NCI-H82 treated with DMSO at 0.1 percent for 48 hours (cell line): Measurements from ENCODE around the gene AP1G2.
"Not testable (repeated sequence)": the region's sequence is repeated elsewhere in the genome, so short reads cannot be mapped to it uniquely, and the experiment has no call there.

Experiments
- DNase-seq: peaks from one replicate; lab custom pipeline; 2025; ENCODE audit not compliant: unreplicated experiment; lab: John Stamatoyannopoulos, UW

Gene AP1G2, protein sequence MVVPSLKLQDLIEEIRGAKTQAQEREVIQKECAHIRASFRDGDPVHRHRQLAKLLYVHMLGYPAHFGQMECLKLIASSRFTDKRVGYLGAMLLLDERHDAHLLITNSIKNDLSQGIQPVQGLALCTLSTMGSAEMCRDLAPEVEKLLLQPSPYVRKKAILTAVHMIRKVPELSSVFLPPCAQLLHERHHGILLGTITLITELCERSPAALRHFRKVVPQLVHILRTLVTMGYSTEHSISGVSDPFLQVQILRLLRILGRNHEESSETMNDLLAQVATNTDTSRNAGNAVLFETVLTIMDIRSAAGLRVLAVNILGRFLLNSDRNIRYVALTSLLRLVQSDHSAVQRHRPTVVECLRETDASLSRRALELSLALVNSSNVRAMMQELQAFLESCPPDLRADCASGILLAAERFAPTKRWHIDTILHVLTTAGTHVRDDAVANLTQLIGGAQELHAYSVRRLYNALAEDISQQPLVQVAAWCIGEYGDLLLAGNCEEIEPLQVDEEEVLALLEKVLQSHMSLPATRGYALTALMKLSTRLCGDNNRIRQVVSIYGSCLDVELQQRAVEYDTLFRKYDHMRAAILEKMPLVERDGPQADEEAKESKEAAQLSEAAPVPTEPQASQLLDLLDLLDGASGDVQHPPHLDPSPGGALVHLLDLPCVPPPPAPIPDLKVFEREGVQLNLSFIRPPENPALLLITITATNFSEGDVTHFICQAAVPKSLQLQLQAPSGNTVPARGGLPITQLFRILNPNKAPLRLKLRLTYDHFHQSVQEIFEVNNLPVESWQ

DNA sequence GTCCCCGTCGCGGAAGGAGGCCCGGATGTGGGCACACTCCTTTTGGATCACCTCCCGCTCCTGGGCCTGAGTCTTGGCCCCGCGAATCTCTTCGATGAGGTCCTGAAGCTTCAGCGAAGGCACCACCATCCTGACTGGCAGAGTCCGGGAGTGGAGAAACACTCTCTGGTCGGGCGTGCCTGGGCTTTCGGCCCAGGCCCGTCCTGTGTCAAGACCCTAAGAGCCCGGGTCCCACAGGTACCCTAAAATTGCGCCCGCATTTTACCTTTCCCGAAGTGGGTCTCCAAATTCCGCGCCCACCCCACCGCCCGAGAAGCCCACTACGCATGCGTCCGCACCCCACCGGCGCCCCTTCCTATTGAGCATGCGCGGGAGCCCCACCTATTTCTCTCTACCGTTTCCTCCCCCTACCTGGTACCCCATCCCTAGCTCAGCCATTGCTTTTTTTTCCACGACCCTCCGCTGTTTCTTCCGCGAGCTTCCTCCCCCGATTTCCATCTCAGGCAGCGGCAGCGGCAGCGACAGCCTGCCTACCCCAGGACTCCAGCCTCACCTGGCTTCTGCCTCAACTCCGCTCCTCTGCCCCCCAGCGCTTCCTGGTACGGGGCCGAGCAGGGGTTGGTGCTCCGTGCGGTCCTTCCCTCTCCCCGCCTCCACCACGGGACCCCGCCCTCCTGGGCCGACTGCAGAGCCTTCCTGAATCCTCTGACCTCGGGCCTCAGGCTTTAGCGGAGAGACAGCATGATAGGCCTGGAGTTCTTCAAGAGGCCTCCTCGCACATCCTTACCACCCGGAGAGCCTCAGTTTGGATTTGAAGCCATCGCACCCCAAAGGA is at the start of gene AP1G2:
Gene AP1G2 (minus strand): TSS at position 606 of the 835 bp plus-strand sequence. CDS start 477 bp downstream, at position 129.
- peak; percentile 66 for DNase-seq

DNA sequence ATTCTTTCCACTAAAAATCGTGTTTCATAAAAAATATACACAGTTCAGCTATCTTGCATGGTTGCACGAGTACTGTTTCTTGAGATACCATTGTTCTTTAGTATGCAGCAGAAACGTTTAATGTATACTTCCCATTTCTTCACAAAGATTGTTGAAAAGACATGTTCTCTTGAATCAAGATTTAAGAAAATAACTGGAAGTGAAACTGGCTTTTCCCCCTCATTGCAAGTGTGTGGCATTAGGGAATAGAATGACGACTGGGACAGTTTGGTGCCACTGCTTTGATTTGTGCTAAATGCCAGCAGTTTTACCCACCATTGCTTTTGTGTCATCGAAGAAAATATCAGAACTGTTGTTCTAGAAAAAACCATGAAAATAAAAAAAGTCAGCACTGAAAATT is 48.3 kb upstream of the AP1G2 start:
- no peak for DNase-seq

DNA sequence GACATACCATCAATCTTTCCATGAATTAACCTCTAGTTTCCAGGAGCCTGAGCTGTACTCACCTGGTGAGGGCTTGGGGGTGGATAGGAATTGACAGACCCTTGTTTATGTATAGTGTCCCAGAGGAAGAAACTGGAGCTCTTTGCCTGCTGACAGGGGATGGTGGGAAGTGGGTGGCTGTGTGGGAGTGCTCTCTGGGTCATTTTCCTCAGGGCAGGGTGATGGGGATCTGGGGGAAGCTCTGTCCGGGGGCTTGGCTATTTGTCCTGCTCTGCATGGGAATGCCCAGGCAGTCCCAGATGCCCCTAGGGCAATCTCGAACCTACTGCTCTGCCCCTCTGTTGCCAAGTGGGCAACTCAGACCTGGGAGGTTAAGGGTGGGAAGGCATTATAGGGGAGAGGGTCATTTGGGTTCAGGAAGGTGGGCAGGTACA is 46.8 kb upstream of the AP1G2 start:
- no peak for DNase-seq

DNA sequence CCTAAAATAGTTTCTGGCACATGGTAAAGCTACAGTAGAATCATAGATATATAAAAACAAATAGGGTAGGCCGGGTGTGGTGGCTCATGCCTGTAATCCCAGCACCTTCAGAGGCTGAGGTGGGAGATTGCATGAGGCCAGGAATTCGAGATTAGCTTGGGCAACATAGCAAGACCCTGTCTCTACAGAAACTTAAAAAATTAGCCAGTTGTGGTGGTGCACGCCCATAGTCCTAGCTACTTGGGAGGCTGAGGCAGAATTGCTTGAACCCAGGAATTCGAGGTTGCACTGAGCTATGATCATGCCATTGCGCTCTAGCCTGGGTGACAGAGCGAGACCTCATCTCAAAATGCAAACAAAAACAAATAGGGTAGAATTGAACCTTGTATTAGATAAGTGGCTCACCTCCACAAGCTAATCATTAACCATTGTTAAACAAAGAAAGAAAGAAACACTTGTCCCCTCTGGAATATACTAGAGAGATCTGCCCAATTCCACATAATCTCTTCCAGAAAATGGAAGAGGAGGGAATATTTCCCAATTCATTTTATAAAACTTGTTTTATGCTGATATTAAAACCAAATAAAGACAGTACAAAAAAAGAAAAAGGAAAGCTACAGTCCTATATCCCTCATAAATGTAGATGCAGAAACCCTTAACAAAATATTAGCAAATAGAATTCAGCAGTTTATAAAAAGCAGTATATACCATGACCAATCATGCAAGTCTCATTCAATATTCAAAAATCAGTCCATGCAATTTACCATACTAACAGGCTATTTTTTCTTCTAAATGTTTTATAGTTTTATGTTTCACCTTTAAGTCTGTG is 45.9 kb upstream of the AP1G2 start:
- no peak for DNase-seq

DNA sequence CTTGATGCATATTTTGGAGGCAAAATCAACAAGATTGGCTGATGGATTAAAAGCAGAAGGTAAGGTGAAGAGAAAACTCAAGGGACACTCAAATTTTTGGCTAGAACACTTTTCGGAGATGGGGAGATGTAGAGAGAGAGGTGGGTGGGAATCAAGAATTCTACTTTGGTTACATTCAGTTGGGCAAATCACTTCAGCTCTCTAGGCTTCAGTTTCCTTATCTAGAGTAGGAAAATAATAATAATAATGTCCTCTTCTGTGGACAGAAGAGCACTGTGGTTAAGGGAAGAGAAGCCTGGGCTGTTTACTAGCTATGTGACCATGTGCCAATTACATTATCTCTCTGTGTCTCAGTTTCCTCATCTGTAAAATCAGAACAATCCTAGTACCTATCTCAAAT is 45.2 kb upstream of the AP1G2 start:
- DNase-seq, result no peak

DNA sequence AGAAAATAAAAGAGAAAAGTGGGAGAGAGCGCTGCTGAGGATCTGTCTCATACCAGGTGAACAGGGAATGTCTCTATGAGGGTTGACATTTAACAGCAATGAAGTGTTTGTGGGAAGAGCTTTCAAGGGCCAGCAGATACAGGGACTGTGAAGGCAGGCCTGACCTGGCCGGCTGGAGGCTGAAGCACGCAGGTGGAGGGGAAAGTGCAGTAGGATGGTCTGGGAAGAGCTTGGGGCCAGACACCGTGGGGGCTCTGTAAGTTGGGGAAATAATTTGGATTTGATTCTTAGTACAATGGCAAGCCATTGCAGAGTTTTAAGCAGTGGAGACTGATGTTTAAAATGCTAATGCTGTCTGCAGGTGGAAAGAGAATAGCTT is 44.8 kb upstream of the AP1G2 start:
- no peak for DNase-seq

DNA sequence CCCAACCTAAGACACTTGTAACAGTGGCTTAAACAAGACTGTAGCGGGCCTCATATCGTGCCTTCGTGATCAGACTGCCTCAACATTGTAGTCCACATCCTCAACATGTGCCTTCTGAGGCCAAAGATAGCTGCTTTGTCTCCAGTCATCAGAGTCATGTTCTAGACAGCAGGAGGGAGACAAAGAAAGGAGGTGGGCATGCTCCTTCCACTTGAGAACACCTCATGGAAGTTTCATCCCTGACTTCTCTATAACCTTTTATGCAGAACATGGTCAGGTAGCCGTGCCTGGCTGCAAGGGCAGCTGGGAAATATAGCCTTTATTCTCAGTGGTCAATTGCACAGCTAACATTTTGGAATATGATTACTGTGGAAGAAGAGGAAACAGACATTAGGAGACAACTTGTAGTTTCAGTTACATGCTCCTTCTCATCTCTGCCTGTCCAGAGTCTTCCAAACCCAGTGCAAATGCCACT is 43.3 kb upstream of the AP1G2 start:
- DNase-seq, result no peak

DNA sequence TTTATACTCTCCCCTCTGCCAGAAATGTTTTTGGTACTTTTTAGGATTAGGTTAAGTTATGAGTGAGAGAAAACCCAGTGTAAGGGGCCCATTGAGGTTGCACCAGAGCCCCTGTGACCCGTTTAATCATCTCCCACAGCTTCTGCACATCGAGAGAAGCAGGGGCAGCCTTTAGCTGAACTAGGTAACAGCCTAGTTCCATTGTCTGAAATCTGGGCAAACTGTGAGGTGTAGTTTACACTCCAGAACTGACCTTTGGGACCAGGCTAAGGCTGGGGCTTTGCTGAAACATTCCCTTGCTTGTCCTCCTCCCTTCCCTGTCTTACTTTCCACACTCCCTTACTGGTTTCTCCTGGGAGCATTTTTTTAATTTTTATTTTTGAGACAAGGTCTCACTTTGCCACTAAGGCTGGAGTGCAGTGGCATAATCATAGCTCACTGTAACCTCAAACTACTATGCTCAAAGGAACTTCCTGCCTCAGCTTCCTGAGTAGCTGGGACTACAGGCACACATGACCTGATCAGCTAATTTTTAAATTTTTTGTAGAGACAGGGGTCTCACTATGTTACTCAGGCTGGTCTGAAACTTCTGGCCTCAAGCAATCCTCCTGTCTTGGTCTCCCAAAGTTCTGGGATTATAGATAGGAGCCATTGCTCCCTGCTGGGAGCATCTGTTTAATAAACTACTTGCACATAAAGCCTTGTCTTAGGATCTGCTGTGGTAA is 42.7 kb upstream of the AP1G2 start:
- DNase-seq, result no peak

DNA sequence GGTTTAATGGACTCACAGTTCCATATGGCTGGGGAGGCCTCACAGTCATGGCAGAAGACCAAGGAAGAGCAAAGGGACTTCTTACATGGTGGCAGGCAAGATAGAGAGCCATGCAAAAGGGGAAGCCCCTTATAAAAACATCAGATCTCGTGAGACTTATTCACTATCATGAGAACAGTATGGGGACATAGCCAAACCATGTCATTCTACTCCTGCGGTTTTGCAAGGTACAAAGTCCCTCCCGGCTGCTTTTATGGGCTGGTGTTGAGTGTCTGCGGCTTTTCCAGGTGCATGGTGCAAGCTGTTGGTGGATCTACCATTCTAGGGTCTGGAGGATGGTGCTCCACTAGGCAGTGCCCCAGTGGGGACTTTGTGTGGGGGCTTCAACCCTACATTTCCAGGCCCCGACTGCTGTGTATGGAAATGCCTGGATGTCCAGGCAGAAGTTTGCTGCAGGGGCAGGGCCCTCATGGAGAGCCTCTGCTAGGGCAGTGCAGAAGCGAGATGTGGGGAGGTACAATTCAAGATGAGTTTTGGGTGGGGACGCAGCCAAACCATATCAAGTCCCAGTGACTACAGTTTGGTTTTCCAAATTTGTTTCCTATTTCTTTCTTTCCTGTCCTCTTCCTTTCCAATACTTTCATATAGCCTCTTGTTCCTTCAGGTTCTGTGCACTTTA is 42.0 kb upstream of the AP1G2 start:
- DNase-seq, result not testable (repeated sequence)

DNA sequence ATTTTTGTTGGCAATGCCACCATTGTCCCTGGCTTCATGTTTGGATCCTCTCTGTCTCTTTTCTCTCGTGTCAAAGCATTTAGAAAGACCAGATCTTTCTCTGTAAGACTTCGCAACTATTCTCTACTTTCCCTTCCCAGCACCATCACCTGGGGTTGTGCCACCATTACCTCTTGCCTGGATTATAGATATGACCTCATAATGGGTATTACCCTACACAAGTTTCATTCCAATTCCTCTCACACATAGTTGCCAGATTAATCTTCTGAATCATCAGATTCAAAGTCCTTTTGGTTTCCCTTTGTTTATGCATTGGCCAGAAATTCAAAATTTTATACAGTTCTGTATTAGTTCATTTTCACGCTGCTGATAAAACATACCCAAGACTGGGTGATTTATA is 41.4 kb upstream of the AP1G2 start:
- DNase-seq, result no peak

DNA sequence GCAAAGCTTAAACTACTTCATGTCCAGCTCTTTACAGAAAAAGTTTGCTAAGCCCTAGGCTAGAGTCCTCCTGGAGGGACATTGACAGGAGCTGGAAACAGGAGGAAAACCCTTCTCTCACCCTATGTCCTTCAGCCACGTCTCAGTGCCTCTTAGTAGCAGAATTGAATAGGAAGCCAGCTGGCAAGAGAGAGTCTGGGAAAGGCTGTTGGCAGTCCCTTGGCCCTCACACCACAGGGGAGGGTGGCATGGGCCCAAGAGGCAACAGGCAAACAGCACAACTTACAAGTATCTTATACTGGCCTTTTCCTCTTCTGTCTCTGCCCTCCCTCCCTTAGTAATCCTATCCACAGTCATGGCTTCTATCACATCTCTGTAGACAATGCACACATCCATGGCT is 40.9 kb upstream of the AP1G2 start:
- no peak for DNase-seq

DNA sequence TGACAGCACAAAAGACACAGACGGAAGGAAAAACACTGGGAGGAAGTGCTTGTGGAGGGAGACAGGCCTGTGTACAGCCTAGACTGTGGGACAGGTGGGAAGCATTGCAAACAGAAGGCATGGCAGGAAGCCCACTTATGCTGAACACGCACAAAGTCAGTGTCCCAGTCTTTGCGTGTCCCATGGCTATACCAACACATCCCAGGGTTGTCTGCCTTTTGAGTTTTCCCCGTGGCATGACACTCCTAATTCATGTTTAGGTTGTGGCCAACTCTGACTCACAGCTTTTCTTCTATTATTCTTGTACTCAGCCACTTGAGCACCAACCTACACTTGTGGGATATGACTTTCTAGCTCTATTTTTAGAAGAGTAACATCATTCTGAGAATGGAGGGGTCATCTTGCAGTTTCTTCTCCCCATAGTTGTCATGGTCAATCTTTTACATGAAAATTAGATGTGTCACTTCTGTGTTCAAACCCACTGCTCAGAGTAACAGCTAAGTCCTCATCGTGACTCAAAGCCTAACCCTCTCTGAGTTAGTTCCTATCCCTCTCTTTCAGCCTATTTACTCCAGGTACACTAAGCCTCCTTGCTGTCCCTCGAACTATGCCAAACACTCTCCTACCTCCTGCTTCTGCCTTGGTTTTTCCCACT is 38.5 kb upstream of the AP1G2 start:
- no peak for DNase-seq

DNA sequence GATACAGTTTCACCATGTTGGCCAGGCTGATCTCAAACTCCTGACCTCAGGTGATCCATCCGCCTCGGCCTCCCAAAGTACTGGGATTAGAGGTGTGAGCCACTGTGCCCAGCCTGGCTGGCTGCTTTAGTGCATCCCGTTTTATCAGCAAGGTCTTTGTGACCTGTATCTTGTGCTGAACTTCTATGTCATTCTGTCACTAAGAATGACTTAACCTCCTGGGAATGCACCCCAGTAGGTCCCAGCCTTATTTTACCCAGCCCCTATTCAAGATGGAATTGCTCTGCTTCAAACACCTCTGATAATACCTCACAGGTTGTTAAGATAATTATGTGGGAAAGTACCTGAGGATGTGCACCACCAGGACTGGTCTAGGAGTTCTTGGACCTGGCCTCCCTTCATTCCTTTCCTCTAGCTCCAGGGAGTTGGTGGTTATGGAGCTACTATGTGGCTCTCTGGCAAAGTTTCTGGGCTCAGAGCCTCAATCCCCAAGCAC is 37.1 kb upstream of the AP1G2 start:
- DNase-seq, result no peak

DNA sequence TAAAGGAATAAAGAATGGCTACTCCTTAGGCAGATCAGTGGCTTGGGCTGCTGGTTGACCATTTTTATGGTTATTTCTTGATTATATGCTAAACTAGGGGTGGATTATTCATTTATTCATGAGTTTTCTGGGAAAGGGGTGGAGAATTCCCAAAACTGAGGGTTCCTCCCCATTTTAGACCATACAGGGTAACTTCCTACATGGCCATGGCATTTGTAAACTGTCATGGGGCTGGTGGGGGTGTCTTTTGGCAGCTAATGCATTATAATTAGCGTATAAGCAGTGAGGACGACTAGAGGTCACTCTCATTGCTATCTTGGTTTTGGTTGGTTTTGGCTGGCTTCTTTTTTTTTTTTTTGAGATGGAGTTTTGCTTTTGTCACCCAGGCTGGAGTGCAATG is 36.6 kb upstream of the AP1G2 start:
- DNase-seq, result no peak

DNA sequence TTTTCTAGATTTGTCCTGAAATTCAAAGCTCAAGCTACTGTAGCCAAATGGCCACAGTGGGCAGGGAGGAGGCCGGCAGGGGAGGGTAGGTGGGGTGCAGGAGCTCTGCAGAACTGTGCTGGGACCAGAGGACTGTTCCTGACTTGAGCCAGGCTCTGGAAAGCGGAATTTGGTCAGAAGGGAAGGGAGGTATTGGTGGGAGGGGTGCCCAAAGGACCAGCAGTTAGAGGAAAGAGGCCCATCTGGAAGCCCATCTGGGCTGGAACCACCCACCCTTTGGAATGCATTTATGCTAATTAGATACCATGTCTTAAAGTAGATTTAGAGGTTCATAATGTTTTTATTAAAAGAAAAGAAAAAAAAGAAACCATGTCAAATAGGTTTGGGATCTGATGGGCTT is 35.5 kb upstream of the AP1G2 start:
- DNase-seq, result no peak

DNA sequence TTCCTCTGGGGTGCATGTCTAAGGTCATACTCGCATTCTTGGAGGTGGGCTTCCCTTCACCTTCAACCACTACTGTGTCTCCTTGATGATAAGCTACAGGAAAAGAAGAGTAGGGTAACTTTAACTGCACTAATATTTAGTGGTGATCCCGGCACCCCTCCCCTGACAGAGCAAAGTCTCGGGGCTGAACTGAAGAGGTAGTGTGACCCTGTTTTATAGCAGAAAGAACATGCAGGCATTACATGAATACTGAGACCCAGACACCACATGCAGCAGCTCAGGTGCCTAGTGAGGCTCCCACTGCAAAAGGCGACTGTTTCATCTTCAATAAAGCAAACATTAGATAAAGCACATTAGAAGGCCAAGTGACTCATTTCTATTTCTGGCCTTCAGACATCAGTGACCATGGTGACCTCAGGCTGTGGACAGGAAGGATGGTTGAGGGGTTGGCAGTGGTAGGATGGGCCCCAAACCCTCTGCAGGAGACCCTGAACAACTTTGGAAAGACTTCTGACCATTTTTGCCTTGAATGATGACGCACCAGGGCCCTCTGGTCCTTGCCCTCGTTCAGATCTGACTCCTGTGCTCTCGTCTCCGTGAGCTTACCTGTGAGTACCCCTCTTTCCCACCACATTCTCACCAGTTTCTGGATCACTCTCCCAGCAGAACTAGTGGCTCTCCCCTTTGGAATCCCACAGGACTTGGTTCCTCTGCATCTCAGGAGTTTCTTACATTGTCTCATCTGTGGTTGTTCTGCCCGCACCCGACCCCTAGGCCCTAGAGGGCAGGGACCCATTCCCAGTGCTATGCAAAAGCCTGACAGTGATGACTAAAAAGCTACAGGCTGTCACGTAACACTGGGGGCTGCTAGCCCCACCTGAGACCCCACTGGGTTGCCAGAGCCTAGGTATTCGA is 34.8 kb upstream of the AP1G2 start:
- DNase-seq, result no peak

DNA sequence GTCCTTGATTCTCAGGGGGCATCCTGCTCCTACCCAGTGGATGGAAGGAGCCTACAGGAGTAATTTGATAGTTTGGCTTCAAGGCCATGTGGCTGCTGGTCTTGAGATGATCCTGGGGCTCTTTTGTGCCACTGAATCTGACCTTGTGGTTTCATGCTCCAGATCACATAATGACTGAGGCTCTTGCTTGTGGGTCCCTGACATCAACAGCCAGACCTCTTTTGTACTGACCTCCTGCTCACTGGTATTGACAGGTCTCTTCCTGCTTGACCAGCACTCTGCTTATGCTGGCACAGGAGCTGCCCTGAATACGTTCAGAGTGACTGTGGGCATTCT is 34.2 kb upstream of the AP1G2 start:
- no peak for DNase-seq

DNA sequence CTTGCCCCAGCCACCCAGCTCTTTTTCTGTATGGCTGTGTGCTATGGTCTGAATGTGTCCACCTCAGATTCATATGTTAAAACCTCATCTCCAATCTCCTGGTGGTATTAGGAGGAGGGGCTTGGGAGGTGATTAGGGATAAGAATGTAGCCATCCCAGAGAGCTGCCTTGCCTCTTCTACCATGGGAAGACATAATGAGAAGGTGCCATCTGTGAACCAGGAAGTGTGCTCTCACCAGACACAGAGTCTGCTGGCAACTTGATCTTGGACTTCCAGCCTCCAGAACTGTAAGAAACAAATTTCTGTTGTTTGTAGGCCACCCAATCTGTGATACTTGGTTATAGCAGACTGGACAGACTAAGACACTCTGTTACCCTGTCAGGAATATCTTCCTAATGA is 33.8 kb upstream of the AP1G2 start:
- no peak for DNase-seq
